GM12874 (cell line): ENCODE measurements around the gene ROS1.

Source experiments
- TF ChIP-seq, protein P1 (sequence below): IDR thresholded peaks from 2 replicates; pipeline ENCODE4 v1.5.1; 2011; ENCODE audit warnings: low read depth, mild to moderate bottlenecking, control low read depth, low read length, moderate library complexity; ENCODE audit not compliant: insufficient read depth

The ROS1 gene

DNA sequence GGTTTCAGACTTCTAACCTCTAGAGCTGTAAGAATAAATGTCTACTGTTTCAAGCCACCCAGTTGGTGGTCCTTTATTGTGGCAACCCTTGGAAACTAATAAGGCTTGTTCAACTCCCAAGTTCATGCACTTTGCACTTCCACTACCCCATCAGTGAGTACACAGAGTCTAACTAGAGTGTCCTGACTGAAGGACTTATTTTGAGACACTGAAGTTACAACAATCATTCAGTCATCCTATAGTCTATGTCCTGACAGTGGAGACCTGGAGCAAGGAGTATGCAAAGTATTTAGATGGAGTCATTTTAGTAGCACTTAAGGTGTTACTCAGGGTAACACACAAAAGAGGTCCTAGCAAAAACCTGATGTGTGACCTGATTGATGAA, 97.7 kb downstream of the ROS1 start:
- TF ChIP-seq, protein P1, sequence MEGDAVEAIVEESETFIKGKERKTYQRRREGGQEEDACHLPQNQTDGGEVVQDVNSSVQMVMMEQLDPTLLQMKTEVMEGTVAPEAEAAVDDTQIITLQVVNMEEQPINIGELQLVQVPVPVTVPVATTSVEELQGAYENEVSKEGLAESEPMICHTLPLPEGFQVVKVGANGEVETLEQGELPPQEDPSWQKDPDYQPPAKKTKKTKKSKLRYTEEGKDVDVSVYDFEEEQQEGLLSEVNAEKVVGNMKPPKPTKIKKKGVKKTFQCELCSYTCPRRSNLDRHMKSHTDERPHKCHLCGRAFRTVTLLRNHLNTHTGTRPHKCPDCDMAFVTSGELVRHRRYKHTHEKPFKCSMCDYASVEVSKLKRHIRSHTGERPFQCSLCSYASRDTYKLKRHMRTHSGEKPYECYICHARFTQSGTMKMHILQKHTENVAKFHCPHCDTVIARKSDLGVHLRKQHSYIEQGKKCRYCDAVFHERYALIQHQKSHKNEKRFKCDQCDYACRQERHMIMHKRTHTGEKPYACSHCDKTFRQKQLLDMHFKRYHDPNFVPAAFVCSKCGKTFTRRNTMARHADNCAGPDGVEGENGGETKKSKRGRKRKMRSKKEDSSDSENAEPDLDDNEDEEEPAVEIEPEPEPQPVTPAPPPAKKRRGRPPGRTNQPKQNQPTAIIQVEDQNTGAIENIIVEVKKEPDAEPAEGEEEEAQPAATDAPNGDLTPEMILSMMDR: no peak

DNA sequence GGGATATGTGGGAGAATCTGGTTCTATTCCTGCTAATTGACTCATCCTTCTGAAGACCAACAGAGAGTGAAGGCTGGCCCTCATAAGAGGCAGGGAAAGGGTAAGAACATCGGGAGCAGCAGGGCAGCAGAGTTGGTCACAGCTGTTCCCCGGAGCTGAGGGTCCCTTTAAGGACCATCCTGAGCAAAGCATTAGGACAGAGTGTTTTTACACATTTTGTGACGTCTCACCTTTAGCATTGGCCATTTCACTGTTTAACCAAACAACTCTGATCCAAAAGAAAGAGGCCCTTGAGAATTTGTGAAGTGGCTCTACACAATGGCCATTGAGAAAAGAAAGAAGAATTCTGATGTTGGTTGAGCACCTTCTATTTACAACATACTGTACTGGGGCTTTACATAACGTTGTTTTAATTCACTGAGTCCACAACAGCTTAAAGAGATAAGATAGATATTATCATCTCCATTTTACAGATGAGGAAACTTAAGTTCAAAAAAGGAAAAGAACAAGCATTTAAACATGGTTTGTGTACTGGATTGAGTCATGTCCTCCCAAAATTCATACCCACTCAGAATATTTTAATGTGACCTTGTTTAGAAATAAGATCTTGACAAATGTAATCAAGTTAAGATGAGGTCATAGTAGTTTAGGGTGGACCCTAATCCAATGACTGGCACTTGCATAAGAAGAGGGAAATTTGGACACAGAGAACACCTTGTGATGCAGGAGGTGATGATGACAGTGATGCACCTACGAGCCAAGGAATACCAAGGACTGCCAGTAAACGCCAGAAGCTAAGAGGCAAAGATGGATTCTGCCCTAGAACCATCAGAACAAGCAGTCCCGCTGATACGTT, 98.4 kb downstream of the ROS1 start:
- TF ChIP-seq, protein P1: no peak

DNA sequence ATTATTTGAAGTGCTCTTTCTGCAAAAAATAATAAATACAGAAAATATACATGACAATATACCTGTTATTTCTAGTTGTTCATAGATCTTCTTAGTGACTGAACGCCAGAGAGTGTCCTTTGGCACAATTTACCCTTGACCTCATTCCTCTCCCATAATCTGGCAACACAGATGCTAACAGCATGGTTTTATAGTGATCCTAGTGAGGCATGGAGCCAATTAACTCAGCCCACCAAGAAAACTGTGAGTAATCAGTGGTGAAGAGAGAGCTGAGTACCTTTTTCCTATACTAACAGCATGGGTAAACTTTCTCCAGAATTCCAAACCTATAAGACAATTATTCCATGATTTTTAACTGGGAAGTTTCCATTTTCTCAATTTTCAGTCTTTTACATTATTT, 99.3 kb downstream of the ROS1 start:
- TF ChIP-seq, protein P1: no peak

DNA sequence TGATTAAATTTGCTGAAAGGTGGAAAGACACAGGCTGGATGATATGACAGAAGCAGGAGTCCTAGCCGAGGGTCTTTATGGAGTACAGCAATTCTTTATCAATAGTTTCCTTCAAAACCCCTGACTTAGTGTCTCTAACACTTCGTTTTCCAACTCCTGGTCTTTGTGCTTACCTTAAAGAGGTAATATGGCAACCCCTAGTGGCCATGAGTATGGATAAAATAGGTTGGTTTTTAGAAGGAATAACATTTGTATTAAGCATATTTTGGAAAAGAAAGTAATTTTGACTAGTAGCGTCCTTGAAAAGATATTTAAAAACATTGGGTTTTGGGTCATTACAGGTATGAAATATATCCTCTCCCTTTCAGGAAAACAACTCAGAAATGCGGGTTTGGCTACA, 108.5 kb downstream of the ROS1 start:
- TF ChIP-seq, protein P1: peak; percentile 15; the same call in 1 of the 2 replicates

DNA sequence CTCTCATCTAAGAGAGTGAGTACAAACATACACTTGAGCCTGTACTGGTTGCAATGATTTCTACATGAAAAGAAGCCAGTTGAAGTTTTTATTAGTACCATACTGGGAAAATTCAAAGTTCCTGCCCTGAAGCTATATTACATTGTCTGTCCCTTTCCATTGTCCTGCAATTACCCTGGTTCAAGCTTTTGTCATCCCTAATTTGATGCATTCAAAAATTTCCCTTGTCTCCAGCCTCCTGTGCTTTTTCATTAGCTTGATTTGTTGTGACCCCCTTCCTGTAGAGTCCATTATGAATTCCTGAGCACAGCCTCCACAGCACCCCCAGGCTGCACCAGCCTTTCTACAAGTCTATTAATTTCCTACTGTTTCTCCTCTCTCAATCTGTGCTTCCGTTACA, 114.0 kb downstream of the ROS1 start:
- TF ChIP-seq, protein P1: no peak

DNA sequence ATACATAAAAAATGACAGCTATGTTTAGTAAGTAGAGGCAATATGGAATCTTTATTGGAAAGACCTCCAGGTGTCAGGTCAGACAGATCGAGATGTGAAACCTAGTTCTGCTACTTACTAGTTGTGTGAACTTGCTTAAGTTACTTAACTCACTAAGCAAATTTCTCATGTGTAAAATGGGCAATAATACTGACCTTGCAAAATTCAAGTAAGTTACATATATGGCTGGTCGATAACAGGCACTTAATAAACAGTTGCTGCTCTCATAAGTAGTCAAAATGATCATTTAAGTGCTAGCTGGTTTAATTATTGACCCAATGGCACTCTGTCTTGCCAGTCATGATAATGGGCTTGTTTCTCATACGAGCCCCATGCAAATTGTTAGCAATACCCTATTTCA, 114.4 kb downstream of the ROS1 start:
- TF ChIP-seq, protein P1: no peak

DNA sequence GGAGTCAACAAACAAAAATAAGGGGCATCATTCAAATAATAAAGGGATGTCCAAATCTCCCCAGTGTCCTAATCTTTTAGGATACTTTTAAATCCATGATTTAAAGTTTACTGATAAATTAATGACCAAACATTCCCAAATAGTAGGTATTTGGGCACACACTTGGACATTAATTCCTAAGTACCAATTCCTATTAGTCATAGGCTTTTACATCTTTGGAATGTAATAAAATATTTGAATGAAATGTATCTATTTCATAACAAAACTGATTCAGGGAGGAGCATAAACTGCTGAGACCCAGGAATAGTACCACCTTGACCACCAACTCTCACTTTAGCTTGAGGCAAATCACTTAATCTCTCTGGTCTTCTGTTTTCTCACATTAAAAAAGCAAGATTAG, 116.1 kb downstream of the ROS1 start:
- TF ChIP-seq, protein P1: no peak

DNA sequence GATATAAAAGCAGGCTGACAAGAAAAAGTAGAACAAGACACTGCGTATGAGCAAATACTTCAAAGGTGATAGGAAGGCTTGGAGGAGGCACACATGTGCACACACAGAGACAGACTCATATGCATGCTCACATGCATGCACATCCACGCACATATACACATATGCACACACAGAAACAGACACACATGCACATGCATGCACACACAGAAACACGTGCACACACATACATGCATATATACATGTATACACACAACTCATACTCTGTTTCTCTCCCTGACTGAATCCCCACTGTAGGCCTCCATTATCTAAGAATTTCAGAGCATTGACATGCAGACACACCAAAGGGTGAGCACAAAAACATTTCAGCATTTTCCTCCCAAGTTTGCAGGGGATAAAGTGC, 116.7 kb downstream of the ROS1 start:
- TF ChIP-seq, protein P1: no peak
